GM12878 (cell line): Measurements from ENCODE around the gene CBLN3. TPM values are rescaled to one million over a fixed set of nuclear protein-coding genes. Genes with fewer than 3 reads are reported as not detected.

Experiments used
- BACH1 ChIP-seq: fragments of 450-650 bp; IDR thresholded peaks from 2 replicates; pipeline ENCODE4 v1.6.1; 2017; ENCODE audit warnings: mild to moderate bottlenecking, borderline replicate concordance
- BRCA1 ChIP-seq: IDR thresholded peaks from 2 replicates; pipeline ENCODE4 v1.6.1; 2011; ENCODE audit warnings: low read depth, low read length, improper control_type of control experiment
- CBX5 ChIP-seq: sonication (generic); IDR thresholded peaks from 2 replicates; pipeline ENCODE4 v1.6.1; 2016; ENCODE audit warnings: low read depth, moderate library complexity, mild to moderate bottlenecking, inconsistent platforms
- CREB1 ChIP-seq: IDR thresholded peaks from 2 replicates; pipeline ENCODE4 v1.6.1; 2012; ENCODE audit warnings: low read depth, mild to moderate bottlenecking, inconsistent platforms
- EED ChIP-seq: sonication (generic); IDR thresholded peaks from 2 replicates; pipeline ENCODE4 v1.6.1; 2016; ENCODE audit warnings: antibody characterized with exemption, low read depth
- EGR1 ChIP-seq, 2 experiments: IDR thresholded peaks; 1 replicate in 1 of 2; 2 replicates in 1 of 2; pipeline ENCODE4 v1.6.1; 2011 to 2012; ENCODE audit warnings: low read depth in 2 of 2, low read length in 2 of 2, borderline replicate concordance in 1 of 2, mild to moderate bottlenecking in 1 of 2, moderate library complexity in 1 of 2
- EP300 ChIP-seq, 2 experiments: fragments of 150-350 bp in 1 of 2; IDR thresholded peaks; 2 replicates each; pipeline ENCODE4 v1.6.1; 2011 to 2012; ENCODE audit warnings: low read depth in 2 of 2, low read length in 2 of 2, borderline replicate concordance in 1 of 2, improper control_type of control experiment in 1 of 2, inconsistent platforms in 1 of 2; ENCODE audit not compliant: control insufficient read depth in 1 of 2
- KDM1A ChIP-seq: fragments of 200-600 bp; sonication (generic); IDR thresholded peaks from 2 replicates; pipeline ENCODE4 v1.6.1; 2016; ENCODE audit warnings: borderline replicate concordance
- RFX5 ChIP-seq: IDR thresholded peaks from 2 replicates; pipeline ENCODE4 v1.6.1; 2011; ENCODE audit warnings: low read depth, low read length, improper control_type of control experiment
- RUNX3 ChIP-seq: IDR thresholded peaks from 2 replicates; pipeline ENCODE4 v1.6.1; 2012; ENCODE audit warnings: low read length, inconsistent platforms
- STAT1 ChIP-seq: fragments of 450-650 bp; conservative IDR thresholded peaks from 2 replicates; pipeline ENCODE4 v1.6.1; 2014; ENCODE audit warnings: antibody characterized with exemption, mild to moderate bottlenecking
- polyA plus RNA-seq, 11 experiments: library from polyadenylated mRNA; depleted of rRNA in 4 of 11; unstranded in 6 of 11; stranded (reverse) in 5 of 11; fragments of >200 nt; fragmentation: Nextera tagmentation in 4 of 11; fragmentation: Illumina TruSeq in 1 of 11; extraction: Ambion mirVana in 4 of 11; extraction: Trizol in 1 of 11; gene quantifications; 1 replicate in 1 of 11; 2 replicates in 10 of 11; pipeline versions ENCODE4 v1.2.1 to v1.2.3, GENCODE V29; 2011 to 2016; ENCODE audit warnings: inconsistent platforms in 2 of 11, missing spikeins in 2 of 11, low read depth in 1 of 11
- total RNA-seq, 4 experiments: library from RNA; depleted of rRNA in 3 of 4; stranded (reverse); fragments of >200 nt in 3 of 4; fragmentation: Illumina TruSeq in 1 of 4; extraction: Trizol in 1 of 4; gene quantifications; 2 replicates each; pipeline versions ENCODE4 v1.2.1 to v1.2.3, GENCODE V29; 2013 to 2021
- TF ChIP-seq, protein P1 (sequence below): fragments of 150-350 bp; IDR thresholded peaks from 2 replicates; pipeline ENCODE4 v1.6.1; 2014; ENCODE audit warnings: mild to moderate bottlenecking, low read depth, low read length
- TF ChIP-seq, protein P2 (sequence below): fragments of 450-650 bp; IDR thresholded peaks from 2 replicates; pipeline ENCODE4 v1.6.1; 2016; ENCODE audit warnings: mild to moderate bottlenecking
- TF ChIP-seq, protein P3 (sequence below): fragments of 450-650 bp; IDR thresholded peaks from 2 replicates; pipeline ENCODE4 v1.6.1; 2017; ENCODE audit warnings: mild to moderate bottlenecking
- TF ChIP-seq, protein P4 (sequence below): fragments of 450-650 bp; IDR thresholded peaks from 2 replicates; pipeline ENCODE4 v1.6.1; 2016; ENCODE audit warnings: mild to moderate bottlenecking
- TF ChIP-seq, protein P5 (sequence below): fragments of 450-650 bp; IDR thresholded peaks from 2 replicates; pipeline ENCODE4 v1.6.1; 2018; ENCODE audit warnings: borderline replicate concordance, mild to moderate bottlenecking; ENCODE audit not compliant: partially characterized antibody
- TF ChIP-seq, protein P6 (sequence below): fragments of 450-650 bp; conservative IDR thresholded peaks from 2 replicates; pipeline ENCODE4 v1.6.1; 2017; ENCODE audit warnings: mild to moderate bottlenecking, moderate library complexity

CBLN3 gene
- total and polyA plus RNA-seq, 10 of the 15 experiments (the other 5 are each of a cell fraction or from before 2014, with no cell fraction given), result 0.16 to 4.9 (median 1.3) TPM

DNA sequence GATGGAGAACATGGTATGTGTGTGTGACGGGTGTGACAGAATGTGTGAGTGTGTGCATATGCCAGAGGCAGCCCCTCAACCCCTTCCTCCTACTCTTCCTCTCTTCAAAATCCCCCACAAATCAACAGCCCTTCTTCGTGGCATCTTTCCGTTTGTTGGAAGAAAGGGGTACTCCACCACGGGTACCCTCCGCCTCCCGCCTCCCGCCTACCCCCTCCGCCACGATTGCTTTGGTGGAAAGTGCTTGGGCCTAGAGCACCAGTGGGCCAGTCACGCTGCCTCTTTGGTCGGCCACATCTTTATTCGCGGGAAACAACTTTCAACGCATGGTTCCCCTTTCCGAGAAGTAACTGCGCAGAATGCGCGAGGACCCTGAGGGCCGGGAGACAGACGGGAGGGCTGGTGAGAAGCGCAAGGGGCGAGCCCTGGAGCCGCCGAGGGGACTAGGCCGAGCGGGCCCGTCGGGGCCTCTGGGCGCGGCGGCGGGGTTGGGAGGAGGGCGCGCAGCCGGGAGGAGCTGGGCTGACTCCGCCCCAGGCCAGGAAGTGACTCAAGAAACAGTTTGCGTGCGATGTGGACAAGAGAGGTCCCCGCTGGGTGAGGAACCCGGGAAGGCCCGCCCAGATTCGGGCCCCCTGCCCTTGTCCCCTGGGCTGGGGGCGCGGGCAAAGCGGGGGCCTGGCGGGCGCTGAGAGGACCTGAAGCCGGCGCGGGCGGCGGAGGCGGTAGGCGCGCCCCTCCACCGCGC, at the start of gene CBLN3, which contains the start of gene KHNYN (continued):
- TF ChIP-seq, protein P1, sequence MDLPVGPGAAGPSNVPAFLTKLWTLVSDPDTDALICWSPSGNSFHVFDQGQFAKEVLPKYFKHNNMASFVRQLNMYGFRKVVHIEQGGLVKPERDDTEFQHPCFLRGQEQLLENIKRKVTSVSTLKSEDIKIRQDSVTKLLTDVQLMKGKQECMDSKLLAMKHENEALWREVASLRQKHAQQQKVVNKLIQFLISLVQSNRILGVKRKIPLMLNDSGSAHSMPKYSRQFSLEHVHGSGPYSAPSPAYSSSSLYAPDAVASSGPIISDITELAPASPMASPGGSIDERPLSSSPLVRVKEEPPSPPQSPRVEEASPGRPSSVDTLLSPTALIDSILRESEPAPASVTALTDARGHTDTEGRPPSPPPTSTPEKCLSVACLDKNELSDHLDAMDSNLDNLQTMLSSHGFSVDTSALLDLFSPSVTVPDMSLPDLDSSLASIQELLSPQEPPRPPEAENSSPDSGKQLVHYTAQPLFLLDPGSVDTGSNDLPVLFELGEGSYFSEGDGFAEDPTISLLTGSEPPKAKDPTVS, result no peak
- TF ChIP-seq STAT1, result 0 out of 2 replicates have a peak, but pooled peaks have one; percentile 65
- TF ChIP-seq CBX5, result no peak
- TF ChIP-seq, protein P2, sequence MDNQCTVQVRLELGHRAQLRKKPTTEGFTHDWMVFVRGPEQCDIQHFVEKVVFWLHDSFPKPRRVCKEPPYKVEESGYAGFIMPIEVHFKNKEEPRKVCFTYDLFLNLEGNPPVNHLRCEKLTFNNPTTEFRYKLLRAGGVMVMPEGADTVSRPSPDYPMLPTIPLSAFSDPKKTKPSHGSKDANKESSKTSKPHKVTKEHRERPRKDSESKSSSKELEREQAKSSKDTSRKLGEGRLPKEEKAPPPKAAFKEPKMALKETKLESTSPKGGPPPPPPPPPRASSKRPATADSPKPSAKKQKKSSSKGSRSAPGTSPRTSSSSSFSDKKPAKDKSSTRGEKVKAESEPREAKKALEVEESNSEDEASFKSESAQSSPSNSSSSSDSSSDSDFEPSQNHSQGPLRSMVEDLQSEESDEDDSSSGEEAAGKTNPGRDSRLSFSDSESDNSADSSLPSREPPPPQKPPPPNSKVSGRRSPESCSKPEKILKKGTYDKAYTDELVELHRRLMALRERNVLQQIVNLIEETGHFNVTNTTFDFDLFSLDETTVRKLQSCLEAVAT, result 0 out of 2 replicates have a peak, but pooled peaks have one; percentile 28
- no peak for TF ChIP-seq EED
- TF ChIP-seq RFX5, result no peak
- TF ChIP-seq, protein P3, sequence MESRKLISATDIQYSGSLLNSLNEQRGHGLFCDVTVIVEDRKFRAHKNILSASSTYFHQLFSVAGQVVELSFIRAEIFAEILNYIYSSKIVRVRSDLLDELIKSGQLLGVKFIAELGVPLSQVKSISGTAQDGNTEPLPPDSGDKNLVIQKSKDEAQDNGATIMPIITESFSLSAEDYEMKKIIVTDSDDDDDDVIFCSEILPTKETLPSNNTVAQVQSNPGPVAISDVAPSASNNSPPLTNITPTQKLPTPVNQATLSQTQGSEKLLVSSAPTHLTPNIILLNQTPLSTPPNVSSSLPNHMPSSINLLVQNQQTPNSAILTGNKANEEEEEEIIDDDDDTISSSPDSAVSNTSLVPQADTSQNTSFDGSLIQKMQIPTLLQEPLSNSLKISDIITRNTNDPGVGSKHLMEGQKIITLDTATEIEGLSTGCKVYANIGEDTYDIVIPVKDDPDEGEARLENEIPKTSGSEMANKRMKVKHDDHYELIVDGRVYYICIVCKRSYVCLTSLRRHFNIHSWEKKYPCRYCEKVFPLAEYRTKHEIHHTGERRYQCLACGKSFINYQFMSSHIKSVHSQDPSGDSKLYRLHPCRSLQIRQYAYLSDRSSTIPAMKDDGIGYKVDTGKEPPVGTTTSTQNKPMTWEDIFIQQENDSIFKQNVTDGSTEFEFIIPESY, result no peak
- TF ChIP-seq, protein P4, sequence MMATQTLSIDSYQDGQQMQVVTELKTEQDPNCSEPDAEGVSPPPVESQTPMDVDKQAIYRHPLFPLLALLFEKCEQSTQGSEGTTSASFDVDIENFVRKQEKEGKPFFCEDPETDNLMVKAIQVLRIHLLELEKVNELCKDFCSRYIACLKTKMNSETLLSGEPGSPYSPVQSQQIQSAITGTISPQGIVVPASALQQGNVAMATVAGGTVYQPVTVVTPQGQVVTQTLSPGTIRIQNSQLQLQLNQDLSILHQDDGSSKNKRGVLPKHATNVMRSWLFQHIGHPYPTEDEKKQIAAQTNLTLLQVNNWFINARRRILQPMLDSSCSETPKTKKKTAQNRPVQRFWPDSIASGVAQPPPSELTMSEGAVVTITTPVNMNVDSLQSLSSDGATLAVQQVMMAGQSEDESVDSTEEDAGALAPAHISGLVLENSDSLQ, result peak; percentile 28; the same call in 1 of the 2 replicates
- 0 out of 3 replicates have a peak, but pooled peaks of 1 of the 2 experiments have one; percentile 31 for TF ChIP-seq EGR1 (IDR thresholded peaks at IDR 0.05; ENCODE audit: borderline replicate concordance in 1 of 2, low read depth in 2 of 2, low read length in 2 of 2)
- no peak for TF ChIP-seq KDM1A
- no peak for TF ChIP-seq BRCA1
- TF ChIP-seq, protein P5, sequence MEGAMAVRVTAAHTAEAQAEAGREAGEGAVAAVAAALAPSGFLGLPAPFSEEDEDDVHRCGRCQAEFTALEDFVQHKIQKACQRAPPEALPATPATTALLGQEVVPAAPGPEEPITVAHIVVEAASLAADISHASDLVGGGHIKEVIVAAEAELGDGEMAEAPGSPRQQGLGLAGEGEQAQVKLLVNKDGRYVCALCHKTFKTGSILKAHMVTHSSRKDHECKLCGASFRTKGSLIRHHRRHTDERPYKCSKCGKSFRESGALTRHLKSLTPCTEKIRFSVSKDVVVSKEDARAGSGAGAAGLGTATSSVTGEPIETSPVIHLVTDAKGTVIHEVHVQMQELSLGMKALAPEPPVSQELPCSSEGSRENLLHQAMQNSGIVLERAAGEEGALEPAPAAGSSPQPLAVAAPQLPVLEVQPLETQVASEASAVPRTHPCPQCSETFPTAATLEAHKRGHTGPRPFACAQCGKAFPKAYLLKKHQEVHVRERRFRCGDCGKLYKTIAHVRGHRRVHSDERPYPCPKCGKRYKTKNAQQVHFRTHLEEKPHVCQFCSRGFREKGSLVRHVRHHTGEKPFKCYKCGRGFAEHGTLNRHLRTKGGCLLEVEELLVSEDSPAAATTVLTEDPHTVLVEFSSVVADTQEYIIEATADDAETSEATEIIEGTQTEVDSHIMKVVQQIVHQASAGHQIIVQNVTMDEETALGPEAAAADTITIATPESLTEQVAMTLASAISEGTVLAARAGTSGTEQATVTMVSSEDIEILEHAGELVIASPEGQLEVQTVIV, result peak; percentile 36
- TF ChIP-seq, protein P6, sequence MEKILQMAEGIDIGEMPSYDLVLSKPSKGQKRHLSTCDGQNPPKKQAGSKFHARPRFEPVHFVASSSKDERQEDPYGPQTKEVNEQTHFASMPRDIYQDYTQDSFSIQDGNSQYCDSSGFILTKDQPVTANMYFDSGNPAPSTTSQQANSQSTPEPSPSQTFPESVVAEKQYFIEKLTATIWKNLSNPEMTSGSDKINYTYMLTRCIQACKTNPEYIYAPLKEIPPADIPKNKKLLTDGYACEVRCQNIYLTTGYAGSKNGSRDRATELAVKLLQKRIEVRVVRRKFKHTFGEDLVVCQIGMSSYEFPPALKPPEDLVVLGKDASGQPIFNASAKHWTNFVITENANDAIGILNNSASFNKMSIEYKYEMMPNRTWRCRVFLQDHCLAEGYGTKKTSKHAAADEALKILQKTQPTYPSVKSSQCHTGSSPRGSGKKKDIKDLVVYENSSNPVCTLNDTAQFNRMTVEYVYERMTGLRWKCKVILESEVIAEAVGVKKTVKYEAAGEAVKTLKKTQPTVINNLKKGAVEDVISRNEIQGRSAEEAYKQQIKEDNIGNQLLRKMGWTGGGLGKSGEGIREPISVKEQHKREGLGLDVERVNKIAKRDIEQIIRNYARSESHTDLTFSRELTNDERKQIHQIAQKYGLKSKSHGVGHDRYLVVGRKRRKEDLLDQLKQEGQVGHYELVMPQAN, result peak; percentile 58; the same call in 1 of the 2 replicates
- TF ChIP-seq BACH1, result peak; percentile 76; the same call in 1 of the 2 replicates
- TF ChIP-seq RUNX3, result peak; percentile 24; the same call in 1 of the 2 replicates
- TF ChIP-seq EP300 (IDR thresholded peaks at IDR 0.05; ENCODE audit: borderline replicate concordance in 1 of 2, control insufficient read depth in 1 of 2, low read depth in 2 of 2, low read length in 2 of 2), result no peak
- TF ChIP-seq CREB1, result peak; percentile 68; the same call in 1 of the 2 replicates
